ENCODE data around the gene CLSTN3. TPM values are rescaled to one million over a fixed set of nuclear protein-coding genes. Genes with fewer than 3 reads are reported as not detected.

CLSTN3 gene
- total RNA-seq, 1 experiment from 2014 or later, result 111 TPM

DNA sequence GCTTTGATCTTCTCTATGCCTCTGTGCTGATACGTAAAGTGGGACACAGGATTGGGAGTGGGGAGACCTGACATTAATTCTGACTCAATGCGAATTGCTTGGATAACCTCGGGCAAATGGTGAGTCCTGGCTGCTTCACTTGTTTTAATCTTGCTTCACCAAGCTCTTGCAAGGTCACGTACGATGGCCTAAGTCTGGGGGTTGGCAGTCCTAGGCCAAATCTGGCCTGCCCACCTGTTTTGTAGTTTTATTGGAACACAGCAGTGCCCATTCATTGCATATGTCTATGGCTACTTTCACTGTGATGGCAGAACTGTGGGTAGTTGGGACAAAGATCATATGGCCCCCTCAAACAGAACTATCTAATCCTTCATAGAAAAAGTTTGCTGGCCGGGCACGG, 13.4 kb downstream of the CLSTN3 start:
- Histone ChIP-seq H3K9me2 (ENCODE audit: insufficient read depth) (no peaks in the 10 kb centered on the region), H3K4me3 (no peak overlapping the region), H2AFZ (no peak overlapping the region), H4K20me1 (ENCODE audit: insufficient read depth) (no peaks in the 10 kb centered on the region; the same call in 1 of the 2 replicates), H3K27me3 (ENCODE audit: insufficient read depth, low read depth) (no peaks in the 10 kb centered on the region), H3K4me2 (no peak overlapping the region), H3K9me3 (ENCODE audit: insufficient read depth, low read depth) (no peaks in the 10 kb centered on the region), H3K79me2 (ENCODE audit: low read depth) (no peaks in the 10 kb centered on the region), H3K36me3 (ENCODE audit: low read depth) (peaks cover 4% of the 10 kb centered on the region; the same call in 1 of the 2 replicates), H3K4me1 (replicated peaks; ENCODE audit: insufficient read depth) (no peaks in the 10 kb centered on the region), H3K27ac (no peak overlapping the region), H3F3A (ENCODE audit: insufficient read depth, low read depth) (no peaks in the 10 kb centered on the region; the same call in 1 of the 2 replicates)
- POLR2A ChIA-PET (ENCODE audit: unreplicated experiment), result no interaction called here
- no peak for TF ChIP-seq EZH2 (IDR thresholded peaks at IDR 0.05; ENCODE audit: low read depth)
- TF ChIP-seq, protein P1, sequence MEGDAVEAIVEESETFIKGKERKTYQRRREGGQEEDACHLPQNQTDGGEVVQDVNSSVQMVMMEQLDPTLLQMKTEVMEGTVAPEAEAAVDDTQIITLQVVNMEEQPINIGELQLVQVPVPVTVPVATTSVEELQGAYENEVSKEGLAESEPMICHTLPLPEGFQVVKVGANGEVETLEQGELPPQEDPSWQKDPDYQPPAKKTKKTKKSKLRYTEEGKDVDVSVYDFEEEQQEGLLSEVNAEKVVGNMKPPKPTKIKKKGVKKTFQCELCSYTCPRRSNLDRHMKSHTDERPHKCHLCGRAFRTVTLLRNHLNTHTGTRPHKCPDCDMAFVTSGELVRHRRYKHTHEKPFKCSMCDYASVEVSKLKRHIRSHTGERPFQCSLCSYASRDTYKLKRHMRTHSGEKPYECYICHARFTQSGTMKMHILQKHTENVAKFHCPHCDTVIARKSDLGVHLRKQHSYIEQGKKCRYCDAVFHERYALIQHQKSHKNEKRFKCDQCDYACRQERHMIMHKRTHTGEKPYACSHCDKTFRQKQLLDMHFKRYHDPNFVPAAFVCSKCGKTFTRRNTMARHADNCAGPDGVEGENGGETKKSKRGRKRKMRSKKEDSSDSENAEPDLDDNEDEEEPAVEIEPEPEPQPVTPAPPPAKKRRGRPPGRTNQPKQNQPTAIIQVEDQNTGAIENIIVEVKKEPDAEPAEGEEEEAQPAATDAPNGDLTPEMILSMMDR (conservative IDR thresholded peaks at IDR 0.05), result no peak
- intact Hi-C loops (cut with micrococcal nuclease; ENCODE audit: unreplicated experiment), result loop anchor here (1.0 to 2.0 kb wide), 2 partner anchors 83 to 495 kb away; partner anchors contain the start of gene C1S
- no TSS peak for BruUV-seq (replicated peaks)
- no peak for DNase-seq
- CTCF ChIA-PET, result interaction anchor here (1.0 kb wide), 2 partner anchors 27 to 64 kb away, joined by 3 to 8 read pairs; no protein-coding TSS in a partner anchor

DNA sequence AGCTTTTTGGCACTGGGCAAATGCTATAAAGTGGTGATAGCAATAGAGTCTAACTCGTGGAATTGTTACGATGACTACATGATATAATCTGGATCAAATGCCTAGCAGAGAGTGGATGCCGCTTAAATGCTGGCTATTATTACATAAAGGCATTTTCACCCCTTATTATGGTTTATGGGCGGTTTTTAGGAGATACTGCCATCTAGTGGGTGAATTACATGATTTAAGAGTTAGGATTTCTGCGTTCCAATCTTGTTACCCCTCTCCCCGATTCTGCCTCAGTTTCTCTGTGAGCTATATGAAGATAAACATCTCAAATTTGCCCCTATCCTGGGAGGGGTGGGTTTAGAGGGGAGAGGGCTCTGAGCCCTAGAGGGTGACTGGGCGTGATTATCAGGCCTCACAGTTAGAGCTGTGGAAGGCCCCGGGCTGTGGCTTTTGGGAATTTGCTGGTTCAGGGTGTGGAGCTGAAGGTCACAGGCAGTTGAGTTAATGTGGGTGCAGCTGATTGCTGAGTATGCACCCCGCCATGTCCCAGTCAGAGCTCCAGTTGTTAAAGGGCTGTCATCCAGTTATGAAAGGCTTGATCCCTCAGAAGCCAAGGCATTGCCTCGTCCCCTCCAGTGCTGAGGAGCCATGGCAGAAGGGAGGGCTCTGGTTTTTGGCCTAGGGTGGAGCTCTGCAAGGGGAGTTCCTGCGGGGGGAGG, 14.4 kb downstream of the CLSTN3 start:
- no peaks in the 10 kb centered on the region; the same call in 1 of the 2 replicates for H3F3A ChIP-seq (ENCODE audit: insufficient read depth, low read depth)
- BruUV-seq (replicated peaks), result no TSS peak
- H2AFZ ChIP-seq, result no peak overlapping the region
- H3K4me3 ChIP-seq, result no peak overlapping the region
- no peak overlapping the region for H3K27ac ChIP-seq
- no peak overlapping the region for H3K4me2 ChIP-seq
- no peaks in the 10 kb centered on the region for H3K27me3 ChIP-seq (ENCODE audit: insufficient read depth, low read depth)
- TF ChIP-seq EZH2 (IDR thresholded peaks at IDR 0.05; ENCODE audit: low read depth), result no peak
- TF ChIP-seq, protein P1 (conservative IDR thresholded peaks at IDR 0.05), result peak; percentile 81
- no peaks in the 10 kb centered on the region for H3K79me2 ChIP-seq (ENCODE audit: low read depth)
- ChIA-PET POLR2A (ENCODE audit: unreplicated experiment) (interaction anchor here (0.7 kb wide), 1 partner anchor 681 kb away, joined by 16 read pairs; no protein-coding TSS in a partner anchor), CTCF (interaction anchor here (0.6 to 1.5 kb wide), 4 partner anchors 11 to 265 kb away, joined by 3 to 10 read pairs (median 4); partner anchors contain the start of genes C12orf57 and RNU7-1)
- H3K9me2 ChIP-seq (ENCODE audit: insufficient read depth), result no peaks in the 10 kb centered on the region
- no peaks in the 10 kb centered on the region; the same call in 1 of the 2 replicates for H4K20me1 ChIP-seq (ENCODE audit: insufficient read depth)
- H3K9me3 ChIP-seq (ENCODE audit: insufficient read depth, low read depth), result no peaks in the 10 kb centered on the region
- H3K36me3 ChIP-seq (ENCODE audit: low read depth), result peaks cover 6% of the 10 kb centered on the region; the same call in 1 of the 2 replicates
- H3K4me1 ChIP-seq (replicated peaks; ENCODE audit: insufficient read depth), result no peaks in the 10 kb centered on the region
- intact Hi-C loops (cut with micrococcal nuclease; ENCODE audit: unreplicated experiment), result no loop called here
- no peak for DNase-seq

DNA sequence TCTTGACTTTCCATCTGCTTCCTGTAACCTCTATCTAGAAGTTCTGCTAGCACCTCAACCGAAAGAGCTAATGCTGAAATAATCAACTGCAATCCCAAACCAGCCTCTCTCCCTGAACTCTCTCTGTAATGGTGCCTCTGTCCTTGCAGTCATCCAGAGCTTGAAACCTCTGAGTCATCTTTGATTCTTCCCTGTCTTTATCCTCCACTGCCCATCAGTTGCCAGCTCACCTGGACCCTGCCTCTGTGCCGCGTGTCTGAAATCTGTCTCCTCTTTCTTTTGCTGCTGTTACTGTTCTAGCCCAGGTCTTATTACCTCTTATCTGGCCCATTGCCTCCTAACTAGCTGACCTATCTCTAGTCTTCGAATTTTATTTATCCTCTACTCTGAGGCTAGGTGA, 15.5 kb downstream of the CLSTN3 start:
- Histone ChIP-seq H3K9me3 (ENCODE audit: insufficient read depth, low read depth) (no peaks in the 10 kb centered on the region), H2AFZ (no peak overlapping the region), H3K4me3 (no peak overlapping the region), H3K9me2 (ENCODE audit: insufficient read depth) (no peaks in the 10 kb centered on the region), H3K27ac (no peak overlapping the region), H3K79me2 (ENCODE audit: low read depth) (no peaks in the 10 kb centered on the region), H4K20me1 (ENCODE audit: insufficient read depth) (no peaks in the 10 kb centered on the region; the same call in 1 of the 2 replicates), H3K4me2 (no peak overlapping the region), H3K4me1 (replicated peaks; ENCODE audit: insufficient read depth) (no peaks in the 10 kb centered on the region), H3K27me3 (ENCODE audit: insufficient read depth, low read depth) (no peaks in the 10 kb centered on the region), H3F3A (ENCODE audit: insufficient read depth, low read depth) (no peaks in the 10 kb centered on the region; the same call in 1 of the 2 replicates), H3K36me3 (ENCODE audit: low read depth) (peaks cover 6% of the 10 kb centered on the region; the same call in 1 of the 2 replicates)
- DNase-seq, result no peak
- no TSS peak for BruUV-seq (replicated peaks)
- ChIA-PET POLR2A (ENCODE audit: unreplicated experiment) (no interaction called here), CTCF (interaction anchor here (0.6 to 1.5 kb wide), 3 partner anchors 10 to 198 kb away, joined by 5 to 10 read pairs (median 9); no protein-coding TSS in a partner anchor)
- TF ChIP-seq, protein P1 (conservative IDR thresholded peaks at IDR 0.05), result no peak
- no peak for TF ChIP-seq EZH2 (IDR thresholded peaks at IDR 0.05; ENCODE audit: low read depth)
- intact Hi-C loops (cut with micrococcal nuclease; ENCODE audit: unreplicated experiment), result no loop called here
